CD4-positive, alpha-beta T cell treated with Interleukin-2 at 100 ng/mL for 4 hours (primary cell): ENCODE data around the gene SH2D7.
A peak's percentile ranks its signal among the peaks of the same experiment; 100 is the strongest.
"Not testable (repeated sequence)": the region's sequence is repeated elsewhere in the genome, so short reads cannot be mapped to it uniquely, and the experiment has no call there.

Experiments
- DNase-seq: peaks from one replicate; pipeline ENCODE4 v3.0.0-alpha.2; 2020; ENCODE audit warnings: low spot score

Gene SH2D7

DNA sequence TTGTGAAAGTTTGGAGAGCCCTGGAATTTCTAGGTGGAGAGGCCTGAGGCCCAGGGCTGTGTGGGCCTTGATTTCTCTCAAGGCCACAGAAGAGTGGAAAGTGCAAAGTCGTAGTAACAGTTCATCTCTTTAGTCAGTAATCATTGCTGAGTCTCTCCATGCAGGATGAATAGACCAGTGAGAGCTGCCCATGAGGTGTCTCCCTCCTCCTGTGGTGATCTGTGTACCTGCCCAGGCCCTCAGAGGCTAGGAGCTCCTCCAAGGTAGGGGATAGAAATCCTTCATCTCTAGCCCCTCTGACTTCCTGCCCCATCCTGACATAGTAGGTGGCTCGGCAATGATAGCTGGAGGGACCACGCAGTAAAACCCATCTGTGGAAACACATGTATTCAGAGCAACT lies 50.0 kb downstream of the SH2D7 start:
- no peak for DNase-seq

GRCh38 chr15:78146425-78147154 lies 54.2 kb downstream of the SH2D7 start:
- DNase-seq = no peak

GRCh38 chr15:78147566-78147965 lies 55.2 kb downstream of the SH2D7 start:
- DNase-seq = no peak

DNA sequence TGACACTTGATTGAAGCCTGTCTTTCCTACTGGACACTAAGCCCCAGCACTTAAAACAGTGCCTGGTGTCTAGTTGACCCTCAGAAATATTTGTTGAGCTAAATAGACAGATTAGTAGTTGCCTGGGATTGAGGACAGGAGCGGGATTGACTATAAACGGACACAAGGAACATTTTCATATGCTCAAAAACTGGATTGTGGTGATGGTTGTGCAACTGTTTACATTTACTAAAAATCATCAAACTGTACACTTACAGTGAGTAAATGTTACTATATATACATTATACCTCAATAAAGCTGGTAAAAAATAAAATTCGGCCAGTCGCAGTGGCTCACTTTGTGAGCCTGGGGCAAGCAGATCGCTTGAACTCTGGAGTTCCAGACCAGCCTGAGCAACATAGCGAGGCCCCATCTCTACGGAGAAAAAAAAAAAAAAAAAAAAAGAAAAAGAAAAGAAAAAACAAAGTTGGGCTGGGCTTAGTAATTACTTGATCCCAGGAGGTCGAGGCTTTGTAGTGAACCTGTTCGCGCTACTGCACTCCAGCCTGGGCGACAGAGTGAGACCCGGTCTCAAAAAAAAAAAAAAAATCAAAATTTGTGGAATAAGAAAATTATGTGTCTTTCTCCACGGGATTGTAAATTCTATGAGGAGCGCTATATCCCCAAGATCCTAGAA lies 56.2 kb downstream of the SH2D7 start:
- no peak for DNase-seq

- DNase-seq = peak; percentile 99
Measured at GRCh38 chr15:78149068-78149804, 56.9 kb downstream of the SH2D7 start, which contains the start of gene IDH3A. TSS of gene IDH3A (plus strand) at chr15:78149362. CDS start at chr15:78149404, 42 bp downstream.

DNA sequence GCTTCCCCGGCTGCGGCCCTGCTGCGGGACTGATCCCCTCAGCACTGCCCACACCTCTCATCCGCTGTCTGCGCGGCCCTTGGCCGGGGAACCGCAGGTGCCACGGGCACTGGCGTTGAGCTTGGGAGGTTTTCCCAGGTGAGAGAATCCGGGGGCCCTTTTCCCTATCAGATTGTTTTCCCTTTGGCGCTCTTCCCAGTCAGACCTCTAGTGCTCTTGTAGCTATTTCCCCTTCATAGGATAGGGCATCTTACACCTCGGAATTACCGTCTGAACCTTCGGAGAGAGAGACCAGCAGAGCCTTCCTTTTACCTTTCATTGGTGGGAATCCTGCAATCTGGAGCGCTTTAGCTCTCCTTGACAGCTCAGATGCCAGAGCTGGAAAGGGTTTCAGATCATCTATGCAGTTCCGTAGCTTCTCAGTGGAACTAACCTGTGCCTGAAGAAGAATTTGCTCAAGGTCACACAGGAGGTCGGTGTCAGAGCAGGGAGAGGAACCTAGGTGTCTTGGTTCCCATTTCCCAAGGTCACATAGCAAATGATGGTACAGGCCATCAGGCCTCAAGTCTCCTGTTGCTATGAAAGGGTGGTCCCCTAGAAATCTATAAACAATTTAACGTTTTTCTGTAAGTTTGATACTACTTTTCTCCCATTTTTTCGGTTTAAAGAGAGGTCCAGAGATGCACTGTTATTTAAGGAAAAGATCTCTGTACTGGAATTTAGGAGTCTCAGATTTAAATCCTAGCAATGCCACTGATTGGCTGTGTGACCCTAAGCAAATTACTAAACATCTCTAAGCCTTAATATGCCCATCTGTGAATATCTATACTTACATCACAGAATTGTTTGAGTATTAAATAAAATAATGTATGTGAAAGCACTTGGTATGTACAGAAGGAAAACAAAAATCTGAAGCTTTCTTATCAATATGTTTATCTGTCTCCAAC lies 57.7 kb downstream of the SH2D7 start:
- no peak for DNase-seq

DNA sequence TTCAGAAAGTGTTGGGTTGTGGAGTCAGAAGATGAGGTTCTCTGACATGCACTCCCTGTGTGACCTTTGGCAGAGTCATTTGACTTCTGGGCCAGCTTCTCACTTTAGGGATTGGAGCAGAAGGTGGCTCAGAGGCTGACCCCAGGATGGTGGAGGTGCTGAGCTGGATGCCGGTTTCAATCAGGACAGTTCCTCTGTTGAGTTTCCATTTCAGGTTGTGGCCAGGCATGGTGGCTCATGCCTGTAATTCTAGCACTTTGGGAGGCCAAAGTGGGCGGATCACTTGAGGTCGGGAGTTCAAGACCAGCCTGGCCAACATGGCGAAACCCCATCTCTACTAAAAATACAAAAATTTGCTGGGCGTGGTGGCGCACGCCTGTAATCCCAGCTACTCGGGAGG lies 58.7 kb downstream of the SH2D7 start:
- DNase-seq = not testable (repeated sequence)
